K562 (cell line): Measurements from ENCODE around the gene PURA. TPM values are rescaled to one million over a fixed set of nuclear protein-coding genes. Genes with fewer than 3 reads are reported as not detected.

Experiments
- ATAC-seq: fragments of 200-7000 bp; cut with Tn5 transposase; 3 replicates; pipeline ENCODE4 v1.9.1; 2020; ENCODE audit warnings: moderate library complexity
- BruUV-seq: library from RNA; stranded (reverse); fragments of 400-500 nt; replicated peaks from 2 replicates; lab custom pipeline; 2021; lab: Mats Ljungman, UMichigan
- CTCF ChIA-PET: fragments of 300-600 bp; formaldehyde crosslinking; extraction: SDS; loops from one replicate; lab custom pipeline; 2021; ENCODE audit warnings: low intra/inter-chr PET ratio; lab: Yijun Ruan, JAX
- POLR2A ChIA-PET: fragments of 300-600, 350-650 bp; sonication (Branson Sonifier 250); formaldehyde crosslinking; extraction: SDS; loops from one replicate; lab custom pipeline; 2021; ENCODE audit warnings: antibody characterized with exemption, inconsistent platforms; lab: Yijun Ruan, JAX
- DNase-seq, 4 experiments: peaks; one replicate each; pipeline versions ENCODE4 v3.0.0 to v3.0.0-alpha.2; 2011 to 2018; ENCODE audit warnings: low spot score in 3 of 4, mixed read lengths in 3 of 4; ENCODE audit errors: extremely low read depth in 1 of 4
- FAIRE-seq: peaks from 2 replicates; lab custom pipeline; 2011; peaks lifted over from hg19 to GRCh38; lab: Jason Lieb, UNC
- H2AFZ ChIP-seq: 2 replicates; pipeline ENCODE4 v1.6.0; 2011; ENCODE audit warnings: low read depth, low read length, control low read depth, inconsistent platforms
- H3K27ac ChIP-seq: fragments of 200-600 bp; 3 replicates; pipeline ENCODE4 v1.8.0; 2011; ENCODE audit warnings: low read depth, mild to moderate bottlenecking, control low read depth, inconsistent platforms, low read length, moderate library complexity, mixed read lengths; ENCODE audit errors: extremely low read depth
- H3K27me3 ChIP-seq, 2 experiments: fragments of 300-600 bp in 1 of 2; 2 replicates in 1 of 2; 3 replicates in 1 of 2; pipeline versions ENCODE4 v1.6.0 to v1.8.0; 2011; ENCODE audit warnings: inconsistent platforms in 2 of 2, low read length in 2 of 2, mild to moderate bottlenecking in 1 of 2, mixed read lengths in 1 of 2, moderate library complexity in 1 of 2; ENCODE audit not compliant: control insufficient read depth in 2 of 2, insufficient read depth in 2 of 2
- H3K36me3 ChIP-seq: fragments of 300-600 bp; 3 replicates; pipeline ENCODE4 v1.8.0; 2011; ENCODE audit warnings: mild to moderate bottlenecking, low read length, inconsistent platforms; ENCODE audit not compliant: control insufficient read depth, insufficient read depth
- H3K4me1 ChIP-seq, 2 experiments: fragments of 200-600 bp in 1 of 2; replicated peaks in 1 of 2; 2 replicates in 1 of 2; 3 replicates in 1 of 2; pipeline versions ENCODE4 v1.5.1 to v1.8.0; 2011; ENCODE audit warnings: inconsistent platforms in 2 of 2, low read length in 2 of 2, mild to moderate bottlenecking in 1 of 2, mixed read lengths in 1 of 2, moderate library complexity in 1 of 2; ENCODE audit not compliant: control insufficient read depth in 2 of 2, insufficient read depth in 2 of 2
- H3K4me2 ChIP-seq: 2 replicates; pipeline ENCODE4 v1.6.1; 2011; ENCODE audit warnings: low read length, control low read depth, inconsistent platforms, mixed read lengths; ENCODE audit not compliant: insufficient read depth
- H3K4me3 ChIP-seq: fragments of 200-600 bp; sonication (generic), shearing (Covaris generic); 2 replicates; pipeline ENCODE4 v1.5.1; 2016; ENCODE audit warnings: control low read depth, inconsistent platforms
- H3K79me2 ChIP-seq: fragments of 200-600 bp; 3 replicates; pipeline ENCODE4 v1.8.0; 2011; ENCODE audit warnings: low read length, inconsistent platforms; ENCODE audit not compliant: control insufficient read depth, insufficient read depth
- H3K9ac ChIP-seq, 2 experiments: 2 replicates each; pipeline versions ENCODE4 v1.6.0 to v1.6.1; 2011; ENCODE audit warnings: low read depth in 2 of 2, low read length in 2 of 2, control low read depth in 1 of 2, inconsistent platforms in 1 of 2, mild to moderate bottlenecking in 1 of 2, mixed read lengths in 1 of 2; ENCODE audit not compliant: insufficient read depth in 1 of 2
- H3K9me1 ChIP-seq: one replicate; pipeline ENCODE4 v1.6.0; 2011; ENCODE audit warnings: inconsistent platforms, mild to moderate bottlenecking, low read length, moderate library complexity; ENCODE audit not compliant: control insufficient read depth, insufficient read depth
- H3K9me3 ChIP-seq: replicated peaks from 2 replicates; pipeline ENCODE4 v1.5.1; 2011; ENCODE audit warnings: low read depth, low read length, inconsistent platforms; ENCODE audit not compliant: control insufficient read depth, insufficient read depth
- H4K20me1 ChIP-seq: replicated peaks from 2 replicates; pipeline ENCODE4 v1.6.1; 2011; ENCODE audit warnings: low read length, inconsistent platforms, mixed read lengths; ENCODE audit not compliant: control insufficient read depth, insufficient read depth
- HNRNPUL1 ChIP-seq: fragments of 200-400 bp; formaldehyde crosslinking; IDR thresholded peaks from 2 replicates; pipeline ENCODE4 v1.6.1; 2017; ENCODE audit warnings: low read length
- NFIC ChIP-seq: fragments of 450-650 bp; IDR thresholded peaks from 2 replicates; pipeline ENCODE4 v1.6.1; 2017; ENCODE audit warnings: mild to moderate bottlenecking, inconsistent platforms
- SNRNP70 ChIP-seq: fragments of 200-400 bp; formaldehyde crosslinking; optimal IDR thresholded peaks from 2 replicates; pipeline ENCODE3; 2017; ENCODE audit warnings: low read depth, low read length
- STAG1 ChIP-seq: sonication (generic); formaldehyde crosslinking; IDR thresholded peaks from 2 replicates; pipeline ENCODE4 v1.5.0; 2020; ENCODE audit warnings: missing genetic modification reagents, borderline replicate concordance
- STAT5B ChIP-seq: fragments of 250-450 bp; sonication (Bioruptor Pico); IDR thresholded peaks from 2 replicates; pipeline ENCODE4 v1.8.0; 2021; ENCODE audit warnings: mild to moderate bottlenecking, inconsistent platforms
- ZBTB33 ChIP-seq: sonication (generic); formaldehyde crosslinking; IDR thresholded peaks from 2 replicates; pipeline ENCODE4 v1.8.1; 2023; ENCODE audit warnings: mild to moderate bottlenecking, missing genetic modification reagents
- ZNF41 ChIP-seq: fragments of 250-450 bp; sonication (Bioruptor Pico); conservative IDR thresholded peaks from 2 replicates; pipeline ENCODE4 v1.4.0; 2020; ENCODE audit warnings: mild to moderate bottlenecking
- ZNF518B ChIP-seq: fragments of 250-450 bp; sonication (Bioruptor Pico); IDR thresholded peaks from 2 replicates; pipeline ENCODE4 v1.5.0; 2021; ENCODE audit warnings: mild to moderate bottlenecking, moderate library complexity
- ZNF639 ChIP-seq, 2 experiments: fragments of 200-800 bp in 1 of 2; sonication (Bioruptor generic) in 1 of 2; sonication (generic) in 1 of 2; formaldehyde crosslinking in 1 of 2; IDR thresholded peaks in 1 of 2; conservative IDR thresholded peaks in 1 of 2; 2 replicates each; pipeline versions ENCODE4 v1.5.0 to v1.6.1; 2016 to 2020; ENCODE audit warnings: missing compliant biosample characterization in 1 of 2, missing genetic modification characterization in 1 of 2, missing genetic modification reagents in 1 of 2
- WGBS: fragments of 100-300 bp; shearing (Covaris generic); methylation state at CpG from one replicate; pipeline ENCODE4 v1.1.6; 2016; ENCODE audit warnings: low coverage, mixed read lengths; ENCODE audit not compliant: insufficient coverage; ENCODE audit errors: missing lambda C conversion rate; 5-methylcytosine and 5-hydroxymethylcytosine counted together
- in situ Hi-C: fragments of 300-500 bp; cut with MboI; formaldehyde crosslinking; loops from 4 replicates; pipeline ENCODE4 v1.15.0; 2018; ENCODE audit warnings: inconsistent platforms, mixed read lengths
- intact Hi-C: fragments of 100-400 bp; cut with micrococcal nuclease; formaldehyde crosslinking; loops from 2 replicates; pipeline ENCODE4 v1.14.2; 2022
- polyA plus RNA-seq, 8 experiments: library from polyadenylated mRNA; depleted of rRNA in 4 of 8; stranded (reverse) in 5 of 8; unstranded in 3 of 8; fragments of >200 nt; fragmentation: Nextera tagmentation in 2 of 8; fragmentation: Illumina TruSeq in 1 of 8; extraction: Ambion mirVana in 2 of 8; extraction: Trizol in 1 of 8; gene quantifications; 2 replicates each; pipeline versions ENCODE4 v1.2.1 to v1.2.3, GENCODE V29; 2011 to 2014; ENCODE audit warnings: inconsistent platforms in 1 of 8, missing spikeins in 1 of 8
- total RNA-seq, 7 experiments: library from RNA; depleted of rRNA in 6 of 7; stranded (reverse); fragments of >200 nt in 6 of 7; fragmentation: Illumina TruSeq in 2 of 7; extraction: Trizol in 2 of 7; gene quantifications; 2 replicates each; pipeline versions ENCODE4 v1.2.1 to v1.2.3, GENCODE V29; 2011 to 2021; ENCODE audit warnings: low replicate concordance in 1 of 7

Gene PURA
- total and polyA plus RNA-seq, 9 of the 15 experiments (the other 6 are each of a cell fraction or from before 2014, with no cell fraction given): 3.2 to 11.1 (median 5.4) TPM

- POLR2A ChIA-PET: interaction anchor here (2.2 kb wide), 1 partner anchor 21 kb away, joined by 5 read pairs; no protein-coding TSS in a partner anchor
- BruUV-seq: no TSS peak
- H3K9ac ChIP-seq: peak overlapping the region in 1 of 2 experiments; percentile 64; a peak in 2 of 4 replicates
- no peak overlapping the region for H3K4me3 ChIP-seq
- H3K27me3 ChIP-seq: no peaks in the 10 kb centered on the region
- H3K9me1 ChIP-seq: no peaks in the 10 kb centered on the region
- FAIRE-seq (no peak), DNase-seq (no peak), ATAC-seq (no peak)
- no peaks in the 10 kb centered on the region; the same call in 2 of the 3 replicates for H3K36me3 ChIP-seq
- peak overlapping the region; percentile 39; the same call in 2 of the 3 replicates for H3K27ac ChIP-seq
- peaks cover 31 to 32% of the 10 kb centered on the region in 2 experiments for H3K4me1 ChIP-seq
- intact Hi-C loops: loop anchor here (10.0 kb wide), 2 partner anchors 604 to 1504 kb away; partner anchors contain the start of gene DIAPH1
- H3K79me2 ChIP-seq: peaks cover 72% of the 10 kb centered on the region
- H3K4me2 ChIP-seq: peak overlapping the region; percentile 77; the same call in 1 of the 2 replicates
- no peaks in the 10 kb centered on the region for H3K9me3 ChIP-seq
- in situ Hi-C loops: no loop called here
- H2AFZ ChIP-seq: no peak overlapping the region; the same call in 1 of the 2 replicates
- peaks cover 6% of the 10 kb centered on the region; the same call in 1 of the 2 replicates for H4K20me1 ChIP-seq
- WGBS: 5% methylated on average over 1 of the region's 1 CpG
- TF ChIP-seq HNRNPUL1 (no peak), STAG1 (CRISPR knock-in tag) (no peak), SNRNP70 (no peak), ZNF518B (CRISPR knock-in tag) (no peak), ZNF639 (CRISPR knock-in tag; conservative IDR thresholded peaks at IDR 0.05 in 1 of 2, IDR thresholded peaks at IDR 0.05 in 1 of 2) (no peak), ZBTB33 (CRISPR knock-in tag) (no peak), NFIC (no peak), ZNF41 (CRISPR knock-in tag) (no peak), STAT5B (CRISPR knock-in tag) (no peak)
- TF ChIP-seq, all 486 proteins: peak for 0
- CTCF ChIA-PET: no interaction called here
Measured at GRCh38 chr5:140110646-140110957, 3.3 kb upstream of the PURA start.
